IMR-90 (cell line): ENCODE data around the gene DNAI7. TPM values are rescaled to one million over a fixed set of nuclear protein-coding genes. Genes with fewer than 3 reads are reported as not detected.

Experiments
- ATAC-seq: fragments of 200-7000 bp; cut with Tn5 transposase; 2 replicates; pipeline ENCODE4 v1.9.1; 2020; ENCODE audit warnings: low read depth, mild to moderate bottlenecking, moderate library complexity
- BruUV-seq: library from RNA; stranded (reverse); fragments of 400-500 nt; replicated peaks from 2 replicates; lab custom pipeline; 2021; lab: Mats Ljungman, UMichigan
- CTCF ChIA-PET: fragments of 300-600 bp; formaldehyde crosslinking; extraction: SDS; loops from one replicate; lab custom pipeline; 2021; ENCODE audit warnings: antibody characterized with exemption; lab: Yijun Ruan, JAX
- POLR2A ChIA-PET: fragments of 300-600 bp; sonication (Branson Sonifier 250); formaldehyde crosslinking; loops from one replicate; lab custom pipeline; 2022; ENCODE audit warnings: antibody characterized with exemption; ENCODE audit not compliant: unreplicated experiment; lab: Charles Lee
- DNase-seq: peaks from one replicate; pipeline ENCODE4 v3.0.0; 2013
- H2AFZ ChIP-seq: replicated peaks from 2 replicates; pipeline ENCODE3; 2013; ENCODE audit warnings: low read length, mild to moderate bottlenecking; ENCODE audit not compliant: poor library complexity
- H2AK5ac ChIP-seq: 2 replicates; pipeline ENCODE4 v1.6.1; 2013; ENCODE audit warnings: low read depth, low read length, inconsistent platforms
- H2AK9ac ChIP-seq: replicated peaks from 2 replicates; pipeline ENCODE3; 2013; ENCODE audit warnings: mild to moderate bottlenecking, low read depth, low read length, moderate library complexity; ENCODE audit not compliant: poor library complexity
- H2BK120ac ChIP-seq: 2 replicates; pipeline ENCODE4 v1.6.1; 2013; ENCODE audit warnings: low read depth, low read length, inconsistent platforms
- H2BK15ac ChIP-seq: 3 replicates; pipeline ENCODE4 v1.6.1; 2013; ENCODE audit warnings: low read depth, low read length, inconsistent platforms
- H2BK20ac ChIP-seq: 2 replicates; pipeline ENCODE4 v1.6.1; 2013; ENCODE audit warnings: low read depth, mild to moderate bottlenecking, inconsistent platforms, low read length, moderate library complexity
- H2BK5ac ChIP-seq: 2 replicates; pipeline ENCODE4 v1.6.1; 2013; ENCODE audit warnings: mild to moderate bottlenecking, low read depth, low read length, inconsistent platforms; ENCODE audit not compliant: poor library complexity, severe bottlenecking
- H3K14ac ChIP-seq: replicated peaks from 2 replicates; pipeline ENCODE4 v1.6.1; 2013; ENCODE audit warnings: low read depth, low read length, inconsistent platforms
- H3K18ac ChIP-seq: 2 replicates; pipeline ENCODE4 v1.6.1; 2013; ENCODE audit warnings: low read depth, low read length, control low read depth
- H3K23ac ChIP-seq: 2 replicates; pipeline ENCODE4 v1.6.1; 2013; ENCODE audit warnings: low read depth, low read length, inconsistent platforms
- H3K27ac ChIP-seq: 2 replicates; pipeline ENCODE4 v1.5.1; 2013; ENCODE audit warnings: mild to moderate bottlenecking, control low read depth, low read length; ENCODE audit not compliant: insufficient read depth
- H3K27me3 ChIP-seq: 2 replicates; pipeline ENCODE4 v1.6.1; 2013; ENCODE audit warnings: low read length; ENCODE audit not compliant: control insufficient read depth, insufficient read depth
- H3K36me3 ChIP-seq: 2 replicates; pipeline ENCODE4 v1.6.1; 2013; ENCODE audit warnings: low read length, mixed read lengths; ENCODE audit not compliant: control insufficient read depth, insufficient read depth
- H3K4ac ChIP-seq: 2 replicates; pipeline ENCODE4 v1.6.1; 2013; ENCODE audit warnings: low read depth, low read length, inconsistent platforms
- H3K4me1 ChIP-seq: 2 replicates; pipeline ENCODE4 v1.6.1; 2013; ENCODE audit warnings: low read length, mixed read lengths; ENCODE audit not compliant: control insufficient read depth, insufficient read depth
- H3K4me2 ChIP-seq: 2 replicates; pipeline ENCODE4 v1.6.1; 2013; ENCODE audit warnings: low read depth, mild to moderate bottlenecking, control low read depth, low read length, moderate library complexity
- H3K4me3 ChIP-seq: 2 replicates; pipeline ENCODE4 v1.5.1; 2013; ENCODE audit warnings: low read depth, mild to moderate bottlenecking, control low read depth, low read length, moderate library complexity; ENCODE audit not compliant: insufficient read depth
- H3K56ac ChIP-seq: 2 replicates; pipeline ENCODE4 v1.6.1; 2013; ENCODE audit warnings: low read length, inconsistent platforms; ENCODE audit not compliant: insufficient read depth; ENCODE audit errors: extremely low read depth
- H3K79me1 ChIP-seq, 2 experiments: 2 replicates each; pipeline ENCODE4 v1.6.1; 2013; ENCODE audit warnings: low read length in 2 of 2, inconsistent platforms in 1 of 2, low read depth in 1 of 2
- H3K9ac ChIP-seq: 2 replicates; pipeline ENCODE4 v1.6.1; 2013; ENCODE audit warnings: low read depth, low read length, control low read depth
- H3K9me1 ChIP-seq: 2 replicates; pipeline ENCODE4 v1.6.1; 2013; ENCODE audit warnings: low read length, inconsistent platforms; ENCODE audit not compliant: insufficient read depth
- H3K9me3 ChIP-seq: 2 replicates; pipeline ENCODE4 v1.6.1; 2013; ENCODE audit warnings: low read length; ENCODE audit not compliant: control insufficient read depth, insufficient read depth
- H4K20me1 ChIP-seq: 2 replicates; pipeline ENCODE4 v1.6.1; 2013; ENCODE audit warnings: low read length, inconsistent platforms; ENCODE audit not compliant: insufficient read depth
- H4K5ac ChIP-seq: 2 replicates; pipeline ENCODE4 v1.6.1; 2013; ENCODE audit warnings: mild to moderate bottlenecking, low read depth, low read length, control low read depth
- H4K8ac ChIP-seq, 2 experiments: 2 replicates each; pipeline ENCODE4 v1.6.1; 2013; ENCODE audit warnings: low read depth in 2 of 2, low read length in 2 of 2, control low read depth in 1 of 2, inconsistent platforms in 1 of 2
- H4K91ac ChIP-seq: 2 replicates; pipeline ENCODE4 v1.6.1; 2013; ENCODE audit warnings: low read depth, low read length, inconsistent platforms; ENCODE audit not compliant: insufficient read depth
- BHLHE40 ChIP-seq: fragments of 150-350 bp; IDR thresholded peaks from 2 replicates; pipeline ENCODE4 v1.6.1; 2016; ENCODE audit warnings: mild to moderate bottlenecking, low read depth, low read length
- CEBPB ChIP-seq: IDR thresholded peaks from 2 replicates; pipeline ENCODE4 v1.6.1; 2012; ENCODE audit warnings: low read depth, low read length, improper control_type of control experiment
- CHD1 ChIP-seq: IDR thresholded peaks from 2 replicates; pipeline ENCODE4 v1.6.1; 2012; ENCODE audit warnings: low read depth, low read length, improper control_type of control experiment
- FOS ChIP-seq: fragments of 150-350 bp; IDR thresholded peaks from 2 replicates; pipeline ENCODE4 v1.6.1; 2016; ENCODE audit warnings: low read depth, low read length
- MAFK ChIP-seq: IDR thresholded peaks from 2 replicates; pipeline ENCODE4 v1.6.1; 2012; ENCODE audit warnings: low read depth, low read length, improper control_type of control experiment
- MAZ ChIP-seq: IDR thresholded peaks from 2 replicates; pipeline ENCODE4 v1.6.1; 2012; ENCODE audit warnings: low read depth, mild to moderate bottlenecking, low read length, improper control_type of control experiment, moderate library complexity, borderline replicate concordance
- MXI1 ChIP-seq: IDR thresholded peaks from 2 replicates; pipeline ENCODE4 v1.6.1; 2012; ENCODE audit warnings: low read depth, mild to moderate bottlenecking, low read length, moderate library complexity, borderline replicate concordance
- NFE2L2 ChIP-seq: fragments of 150-350 bp; IDR thresholded peaks from 2 replicates; pipeline ENCODE4 v1.6.1; 2016; ENCODE audit warnings: low read depth, mild to moderate bottlenecking, low read length
- POLR2A ChIP-seq: IDR thresholded peaks from 2 replicates; pipeline ENCODE4 v1.6.1; 2012; ENCODE audit warnings: mild to moderate bottlenecking, low read depth, low read length
- RAD21 ChIP-seq: IDR thresholded peaks from 2 replicates; pipeline ENCODE4 v1.6.1; 2012; ENCODE audit warnings: low read length, improper control_type of control experiment
- RCOR1 ChIP-seq: IDR thresholded peaks from 2 replicates; pipeline ENCODE4 v1.6.1; 2012; ENCODE audit warnings: mild to moderate bottlenecking, low read length, improper control_type of control experiment; ENCODE audit not compliant: insufficient replicate concordance
- RFX5 ChIP-seq: IDR thresholded peaks from 2 replicates; pipeline ENCODE4 v1.8.0; 2012; ENCODE audit warnings: low read depth, mild to moderate bottlenecking, low read length, moderate library complexity
- SMC3 ChIP-seq: fragments of 150-350 bp; IDR thresholded peaks from 2 replicates; pipeline ENCODE4 v1.6.1; 2016; ENCODE audit warnings: low read depth, mild to moderate bottlenecking, antibody characterized with exemption, low read length, moderate library complexity
- WGBS, 2 experiments: methylation state at CpG; one replicate each; pipeline versions ENCODE4 v1.1.5 to v1.1.7; 2013; ENCODE audit warnings: missing lambda C conversion rate in 2 of 2; ENCODE audit not compliant: insufficient read length in 1 of 2; ENCODE audit errors: extremely low coverage in 2 of 2; 5-methylcytosine and 5-hydroxymethylcytosine counted together
- dilution Hi-C: fragments of 300-500 bp; cut with HindIII; formaldehyde crosslinking; loops from one replicate; pipeline ENCODE4 v1.14.3; 2018; ENCODE audit warnings: low sequenced_read_pairs; ENCODE audit not compliant: unreplicated experiment
- in situ Hi-C: fragments of 300-500 bp; cut with MboI; formaldehyde crosslinking; loops from 3 replicates; pipeline ENCODE4 v1.14.3; 2019; ENCODE audit warnings: low sequenced_read_pairs, inconsistent platforms, mixed read lengths
- intact Hi-C: fragments of 100-400 bp; cut with micrococcal nuclease; formaldehyde crosslinking; loops from 2 replicates; pipeline ENCODE4 v1.10.0; 2022
- polyA plus RNA-seq, 3 experiments: library from polyadenylated mRNA; depleted of rRNA; stranded (reverse); fragments of >200 nt; gene quantifications; 2 replicates each; pipeline ENCODE4 v1.2.3, GENCODE V29; 2012; ENCODE audit warnings: low replicate concordance in 1 of 3
- total RNA-seq: library from RNA; depleted of rRNA; stranded (reverse); fragments of >200 nt; gene quantifications from 2 replicates; pipeline ENCODE4 v1.2.3, GENCODE V29; 2012
- TF ChIP-seq, protein P1 (sequence below): fragments of 150-350 bp; IDR thresholded peaks from 2 replicates; pipeline ENCODE4 v1.6.1; 2016; ENCODE audit warnings: low read depth, mild to moderate bottlenecking, low read length, moderate library complexity, borderline replicate concordance
- TF ChIP-seq, protein P2 (sequence below): fragments of 150-350 bp; IDR thresholded peaks from 2 replicates; pipeline ENCODE4 v1.6.1; 2017; ENCODE audit warnings: mild to moderate bottlenecking, antibody characterized with exemption, low read length, low read depth
- TF ChIP-seq, protein P3 (sequence below): conservative IDR thresholded peaks from 2 replicates; pipeline ENCODE4 v1.5.1; 2012; ENCODE audit warnings: mild to moderate bottlenecking, low read depth, low read length, improper control_type of control experiment

Gene DNAI7
- total and polyA plus RNA-seq, 2 of the 4 experiments (the other 2 are of a cell fraction) = under 0.01 to 0.07 TPM

DNA sequence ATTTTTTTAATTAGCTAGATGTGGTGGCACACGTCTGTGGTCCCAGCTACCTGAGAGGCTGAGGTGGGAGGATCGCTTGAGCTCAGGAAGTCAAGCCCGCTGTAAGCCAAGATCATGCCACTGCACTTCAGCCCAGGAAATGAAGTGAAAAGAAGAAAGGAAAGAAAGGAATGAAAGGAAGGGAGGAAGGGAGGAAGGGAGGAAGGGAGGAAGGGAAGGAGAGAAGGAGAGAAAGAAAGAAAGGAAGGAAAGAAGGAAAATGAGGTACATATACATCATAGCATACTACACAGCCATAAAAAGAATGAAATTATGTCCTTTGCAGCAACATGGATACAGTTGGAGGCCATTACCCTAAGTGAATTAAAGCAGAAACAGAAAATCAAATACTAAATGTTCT, 12.2 kb downstream of the DNAI7 start:
- in situ Hi-C loops = no loop called here

More for the DNA sequence above, 12.2 kb downstream of the DNAI7 start:
- Histone ChIP-seq H3K4me1 (no peaks in the 10 kb centered on the region; the same call in 1 of the 2 replicates), H3K18ac (no peak overlapping the region), H3K9me1 (peaks cover 3% of the 10 kb centered on the region; the same call in 1 of the 2 replicates), H2BK20ac (no peak overlapping the region), H2AFZ (no peak overlapping the region), H2BK15ac (no peak overlapping the region), H4K20me1 (no peaks in the 10 kb centered on the region), H3K79me1 (no peaks in the 10 kb centered on the region), H3K4me2 (no peak overlapping the region), H3K23ac (no peak overlapping the region), H2BK5ac (no peak overlapping the region), H3K9ac (no peak overlapping the region), H2AK9ac (no peak overlapping the region), H3K27ac (no peak overlapping the region), H4K8ac (no peak overlapping the region), H3K27me3 (no peaks in the 10 kb centered on the region), H2BK120ac (no peak overlapping the region), H2AK5ac (no peak overlapping the region), H3K9me3 (peaks cover 2% of the 10 kb centered on the region; the same call in 1 of the 2 replicates), H4K91ac (no peak overlapping the region), H3K14ac (no peak overlapping the region), H3K4ac (no peak overlapping the region), H3K56ac (no peak overlapping the region), H3K4me3 (no peak overlapping the region), H3K36me3 (no peaks in the 10 kb centered on the region), H4K5ac (no peak overlapping the region)
- no TSS peak for BruUV-seq
- TF ChIP-seq MXI1 (no peak), CHD1 (no peak), RFX5 (no peak), MAZ (no peak), RCOR1 (no peak), SMC3 (no peak), NFE2L2 (no peak), BHLHE40 (no peak), MAFK (no peak), POLR2A (no peak), RAD21 (no peak), FOS (no peak), CEBPB (no peak)
- TF ChIP-seq, protein P1, sequence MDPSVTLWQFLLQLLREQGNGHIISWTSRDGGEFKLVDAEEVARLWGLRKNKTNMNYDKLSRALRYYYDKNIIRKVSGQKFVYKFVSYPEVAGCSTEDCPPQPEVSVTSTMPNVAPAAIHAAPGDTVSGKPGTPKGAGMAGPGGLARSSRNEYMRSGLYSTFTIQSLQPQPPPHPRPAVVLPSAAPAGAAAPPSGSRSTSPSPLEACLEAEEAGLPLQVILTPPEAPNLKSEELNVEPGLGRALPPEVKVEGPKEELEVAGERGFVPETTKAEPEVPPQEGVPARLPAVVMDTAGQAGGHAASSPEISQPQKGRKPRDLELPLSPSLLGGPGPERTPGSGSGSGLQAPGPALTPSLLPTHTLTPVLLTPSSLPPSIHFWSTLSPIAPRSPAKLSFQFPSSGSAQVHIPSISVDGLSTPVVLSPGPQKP = no peak
- TF ChIP-seq, protein P2, sequence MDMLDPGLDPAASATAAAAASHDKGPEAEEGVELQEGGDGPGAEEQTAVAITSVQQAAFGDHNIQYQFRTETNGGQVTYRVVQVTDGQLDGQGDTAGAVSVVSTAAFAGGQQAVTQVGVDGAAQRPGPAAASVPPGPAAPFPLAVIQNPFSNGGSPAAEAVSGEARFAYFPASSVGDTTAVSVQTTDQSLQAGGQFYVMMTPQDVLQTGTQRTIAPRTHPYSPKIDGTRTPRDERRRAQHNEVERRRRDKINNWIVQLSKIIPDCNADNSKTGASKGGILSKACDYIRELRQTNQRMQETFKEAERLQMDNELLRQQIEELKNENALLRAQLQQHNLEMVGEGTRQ = no peak
- TF ChIP-seq, protein P3, sequence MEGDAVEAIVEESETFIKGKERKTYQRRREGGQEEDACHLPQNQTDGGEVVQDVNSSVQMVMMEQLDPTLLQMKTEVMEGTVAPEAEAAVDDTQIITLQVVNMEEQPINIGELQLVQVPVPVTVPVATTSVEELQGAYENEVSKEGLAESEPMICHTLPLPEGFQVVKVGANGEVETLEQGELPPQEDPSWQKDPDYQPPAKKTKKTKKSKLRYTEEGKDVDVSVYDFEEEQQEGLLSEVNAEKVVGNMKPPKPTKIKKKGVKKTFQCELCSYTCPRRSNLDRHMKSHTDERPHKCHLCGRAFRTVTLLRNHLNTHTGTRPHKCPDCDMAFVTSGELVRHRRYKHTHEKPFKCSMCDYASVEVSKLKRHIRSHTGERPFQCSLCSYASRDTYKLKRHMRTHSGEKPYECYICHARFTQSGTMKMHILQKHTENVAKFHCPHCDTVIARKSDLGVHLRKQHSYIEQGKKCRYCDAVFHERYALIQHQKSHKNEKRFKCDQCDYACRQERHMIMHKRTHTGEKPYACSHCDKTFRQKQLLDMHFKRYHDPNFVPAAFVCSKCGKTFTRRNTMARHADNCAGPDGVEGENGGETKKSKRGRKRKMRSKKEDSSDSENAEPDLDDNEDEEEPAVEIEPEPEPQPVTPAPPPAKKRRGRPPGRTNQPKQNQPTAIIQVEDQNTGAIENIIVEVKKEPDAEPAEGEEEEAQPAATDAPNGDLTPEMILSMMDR = no peak
- ChIA-PET POLR2A (interaction anchor here (0.6 kb wide), 1 partner anchor 186 kb away, joined by 3 read pairs; no protein-coding TSS in a partner anchor), CTCF (interaction anchor here (0.6 to 1.0 kb wide), 3 partner anchors 10 to 205 kb away, joined by 3 read pairs; no protein-coding TSS in a partner anchor)
- intact Hi-C loops (no loop called here), dilution Hi-C loops (no loop called here)
- no peak for DNase-seq
- 90% methylated on average over 2 of the region's 3 CpGs; no CpG with 5 or more reads in 1 of the 2 experiments for WGBS, 2 experiments
- ATAC-seq = no peak
